NCI-H2081 (cell line): ENCODE results near the gene STK38.

ENCODE experiments used
- DNase-seq, 2 experiments: peaks; one replicate each; lab custom pipeline; 2025; lab: John Stamatoyannopoulos, UW

The STK38 gene

DNA sequence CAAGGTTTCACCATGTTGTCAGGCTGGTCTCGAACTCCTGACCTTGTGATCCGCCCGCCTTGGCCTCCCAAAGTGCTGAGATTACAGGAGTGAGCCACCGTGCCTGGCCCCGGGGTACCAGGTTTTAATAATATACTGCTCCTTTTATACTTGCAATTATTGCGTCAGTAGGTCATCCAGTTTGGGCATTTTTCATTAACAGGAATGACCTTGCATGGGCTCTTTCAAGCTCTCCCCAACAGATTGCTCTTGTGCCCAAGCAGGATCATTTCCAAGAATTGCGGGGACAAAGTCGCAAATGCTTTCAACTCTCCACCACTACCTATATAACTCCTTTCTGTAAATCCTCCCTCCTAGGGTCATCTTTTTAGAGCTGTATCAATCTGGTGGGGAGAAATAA, 23.8 kb downstream of the STK38 start:
- no peak for DNase-seq

- DNase-seq: peak; percentile 32 to 70
These were observed 27.9 kb downstream of the STK38 start for GRCh38 chr6:36519352-36519751.

DNA sequence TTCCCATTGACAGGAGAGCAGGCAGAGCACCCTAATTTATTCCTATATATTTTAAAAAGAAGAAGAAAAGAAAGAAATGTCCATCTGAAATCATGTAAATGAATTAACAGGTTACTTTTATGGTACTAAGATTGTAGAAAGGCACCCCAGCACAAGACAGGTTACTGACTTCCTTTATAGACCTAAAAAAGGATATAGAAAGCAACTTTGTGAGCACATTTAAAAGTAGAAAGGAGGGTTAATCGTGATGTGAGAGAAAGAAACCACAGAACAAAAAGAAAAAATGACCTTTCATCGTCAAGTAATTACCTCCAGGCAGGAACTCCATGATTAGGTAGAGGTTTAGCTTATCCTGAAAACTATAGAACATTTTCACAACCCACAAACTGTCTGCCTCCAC, 29.9 kb downstream of the STK38 start:
- no peak for DNase-seq

GRCh38 chr6:36516988-36517387, 30.3 kb downstream of the STK38 start:
- DNase-seq: no peak

DNA sequence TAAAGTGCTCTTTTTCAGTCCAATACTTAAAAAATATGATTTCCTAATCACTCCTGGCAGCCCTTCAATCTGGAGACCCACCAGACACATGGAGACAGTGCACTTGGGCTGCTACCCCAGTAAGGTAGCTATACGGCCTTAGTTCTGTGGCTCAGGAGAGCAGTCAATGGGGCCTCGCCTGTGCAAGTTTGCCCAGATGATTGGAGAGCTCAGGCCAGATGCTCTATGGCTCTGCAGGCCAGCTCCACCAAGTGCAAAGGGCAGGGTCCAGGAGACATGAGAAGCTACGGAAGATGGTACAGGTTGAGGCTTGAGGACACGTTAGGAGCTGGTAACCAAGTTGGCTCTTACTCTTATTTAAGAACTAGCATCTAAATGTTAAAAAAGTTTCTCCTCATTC, 30.7 kb downstream of the STK38 start:
- DNase-seq: no peak

GRCh38 chr6:36515844-36516243, 31.4 kb downstream of the STK38 start:
- no peak for DNase-seq

- DNase-seq: no peak
These were observed 32.5 kb downstream of the STK38 start for GRCh38 chr6:36514554-36515456.

DNA sequence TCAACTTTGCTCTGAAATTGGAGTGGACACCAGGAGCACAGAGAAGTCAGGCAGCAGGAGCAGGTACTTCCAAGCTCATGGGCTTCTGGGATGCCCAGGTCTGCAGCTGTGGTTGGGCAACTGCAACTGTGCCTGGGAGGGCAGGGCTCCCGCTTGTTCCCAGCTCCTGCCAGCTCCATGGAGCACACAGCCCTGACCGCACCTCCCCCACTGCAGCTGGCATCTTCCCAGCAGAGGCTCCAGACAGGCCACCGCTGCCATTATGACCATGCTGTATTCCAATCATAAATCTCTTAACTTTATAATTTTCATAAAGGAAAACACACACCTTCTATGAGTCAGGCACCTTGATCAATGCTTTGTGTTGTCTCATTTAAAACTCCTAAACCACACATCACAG, 36.9 kb downstream of the STK38 start:
- no peak for DNase-seq

- DNase-seq: no peak
These were observed 38.7 kb downstream of the STK38 start for GRCh38 chr6:36508532-36508931.

- DNase-seq: no peak
These were observed 40.7 kb downstream of the STK38 start for GRCh38 chr6:36506611-36507010.

- no peak for DNase-seq
These were observed 41.3 kb downstream of the STK38 start for GRCh38 chr6:36505744-36506534.

GRCh38 chr6:36504982-36505381, 42.3 kb downstream of the STK38 start:
- no peak for DNase-seq

- no peak for DNase-seq
These were observed 43.1 kb downstream of the STK38 start for GRCh38 chr6:36504181-36504580.

DNA sequence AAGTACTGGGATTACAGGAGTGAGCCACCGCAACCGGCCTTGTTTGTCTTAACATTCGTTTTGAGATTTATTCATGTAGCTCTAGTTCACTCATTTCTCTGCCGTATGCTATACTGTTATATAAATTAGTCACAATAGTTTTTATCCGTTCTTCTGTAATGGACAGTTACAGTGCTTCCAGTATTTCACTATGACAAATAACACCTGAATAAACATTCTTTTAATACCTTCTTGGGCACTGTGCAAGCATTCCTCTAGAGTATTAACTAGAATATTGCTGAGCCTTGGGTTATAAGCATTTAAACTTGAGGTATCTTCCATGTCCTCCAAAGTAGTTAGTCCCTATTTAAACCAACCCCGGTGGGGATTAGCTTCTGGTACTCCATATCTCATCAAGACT, 45.6 kb downstream of the STK38 start:
- no peak for DNase-seq

DNA sequence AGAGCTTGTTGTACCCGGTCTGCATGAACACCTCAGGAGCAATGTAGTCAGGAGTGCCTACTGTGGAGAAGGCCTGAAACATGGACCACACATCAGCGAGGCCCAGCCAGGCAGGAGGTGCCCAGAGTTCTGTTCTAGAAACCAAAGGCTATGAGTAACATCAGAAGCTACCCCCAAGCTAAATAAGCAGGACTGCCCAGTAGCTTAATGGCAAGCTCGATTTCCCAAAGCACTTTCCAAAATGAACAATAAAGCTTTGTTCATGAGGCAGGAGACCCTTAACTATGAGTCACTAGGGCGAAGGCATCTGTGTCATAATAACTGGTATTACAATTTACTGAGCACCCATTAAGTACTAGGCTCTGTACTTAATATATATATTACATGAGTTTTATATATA, 47.4 kb downstream of the STK38 start:
- DNase-seq: no peak

GRCh38 chr6:36495086-36495485, 52.2 kb downstream of the STK38 start:
- DNase-seq: no peak

DNA sequence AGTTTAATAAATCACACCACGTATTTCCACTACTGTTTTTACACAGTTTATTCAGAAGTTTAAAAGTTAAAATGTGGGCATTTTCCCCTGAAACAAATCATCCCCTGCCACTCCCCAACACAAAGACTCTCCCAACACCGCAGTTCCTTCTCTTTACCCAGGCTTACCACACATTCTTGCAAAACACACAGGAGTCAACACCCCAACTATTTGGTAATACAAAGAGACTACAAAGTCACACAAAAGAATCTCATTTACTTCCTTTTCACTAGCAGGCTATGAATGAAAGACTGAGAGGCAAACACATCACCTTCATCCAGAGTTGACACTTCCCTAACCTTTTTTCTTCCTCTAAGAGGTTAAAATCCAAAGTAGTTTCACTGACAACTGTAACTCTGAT, 53.4 kb downstream of the STK38 start:
- DNase-seq: no peak

- no peak for DNase-seq
These were observed 54.0 kb downstream of the STK38 start for GRCh38 chr6:36493319-36493718.

- no peak for DNase-seq
These were observed 54.7 kb downstream of the STK38 start for GRCh38 chr6:36492621-36493020.

DNA sequence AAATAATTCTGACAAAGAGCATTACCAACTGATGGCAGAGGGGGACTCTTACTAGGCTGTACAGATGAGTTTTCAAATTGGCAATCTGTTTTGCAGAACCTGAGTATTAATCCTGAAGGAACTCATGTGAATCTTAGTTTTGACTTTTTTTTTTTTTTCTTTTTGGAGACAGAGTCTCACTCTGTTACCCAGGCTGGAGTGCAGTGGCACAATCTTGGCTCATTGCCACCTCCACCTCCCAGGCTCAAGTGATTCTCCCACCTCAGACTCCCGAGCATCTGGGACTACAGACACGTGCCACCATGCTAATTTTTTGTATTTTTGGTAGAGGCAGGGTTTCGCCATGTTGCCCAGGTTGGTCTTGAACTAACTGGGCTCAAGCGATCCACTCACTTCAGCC, 55.2 kb downstream of the STK38 start:
- no peak for DNase-seq

DNA sequence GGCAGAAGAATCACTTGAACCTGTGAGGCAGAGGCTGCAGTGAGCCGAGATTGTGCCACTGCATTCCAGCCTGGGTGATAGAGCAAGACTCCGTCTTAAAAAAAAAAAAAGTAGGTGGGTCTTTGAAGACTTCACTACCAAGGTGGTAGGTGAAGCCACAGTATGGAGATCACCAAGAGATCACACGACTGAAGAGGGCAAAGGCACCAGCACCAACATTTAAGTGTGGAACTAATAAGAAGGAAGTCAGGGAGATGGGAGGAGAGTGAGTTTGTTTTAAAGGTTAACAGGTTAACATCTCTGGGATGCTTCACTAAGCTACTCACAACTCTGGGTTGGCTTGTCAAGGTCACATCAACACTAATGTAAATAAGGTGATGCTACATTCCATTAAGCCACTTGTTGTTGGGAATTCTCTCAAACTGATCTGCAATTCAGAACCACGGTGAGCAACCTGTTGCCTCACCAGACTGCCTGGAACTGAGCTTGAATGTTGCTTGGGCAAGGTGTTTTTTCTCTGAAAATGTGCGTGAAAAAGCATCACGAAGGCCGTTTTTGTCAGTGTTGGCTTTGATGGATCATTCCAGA, 55.8 kb downstream of the STK38 start:
- DNase-seq: no peak

- DNase-seq: no peak
These were observed 57.9 kb downstream of the STK38 start for GRCh38 chr6:36489426-36489825.

DNA sequence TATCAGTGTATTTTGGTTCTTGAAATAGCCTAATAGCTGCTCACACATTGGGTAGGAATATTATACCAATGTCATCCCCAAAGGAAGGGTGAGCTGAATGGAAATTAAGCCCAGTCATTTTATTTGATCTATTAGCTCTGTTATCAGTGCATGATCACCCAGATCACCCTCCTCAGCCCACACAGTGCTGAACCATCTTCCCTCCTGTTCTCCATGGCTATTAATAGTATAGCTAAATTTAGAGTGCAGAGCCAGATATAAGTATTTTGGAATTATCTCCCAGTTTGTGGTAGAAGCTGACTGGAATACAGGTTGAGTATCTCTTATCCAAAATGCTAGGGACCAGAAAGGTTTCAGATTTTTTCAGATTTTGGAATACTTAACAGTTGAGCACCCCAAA, 59.1 kb downstream of the STK38 start:
- no peak for DNase-seq
